NCI-H2171 treated with DMSO at 0.1 percent for 48 hours (cell line): ENCODE data around the gene ETV6.
"Not testable (repeated sequence)": the region's sequence is repeated elsewhere in the genome, so short reads cannot be mapped to it uniquely, and the experiment has no call there.

Experiments used
- DNase-seq: peaks from one replicate; lab custom pipeline; 2025; lab: John Stamatoyannopoulos, UW

ETV6 gene

GRCh38 chr12:11649413-11650285 lies at the start of gene ETV6:
Gene ETV6 (plus strand): TSS chr12:11649674. CDS start chr12:11650128, 454 bp downstream.
- DNase-seq, result peak; percentile 52

GRCh38 chr12:11600199-11600598 lies 49.3 kb upstream of the ETV6 start:
- no peak for DNase-seq

- DNase-seq, result no peak
Observed at GRCh38 chr12:11601647-11602046, 47.8 kb upstream of the ETV6 start.

GRCh38 chr12:11607313-11608081 lies 42.0 kb upstream of the ETV6 start:
- no peak for DNase-seq

GRCh38 chr12:11609045-11609444 lies 40.4 kb upstream of the ETV6 start:
- no peak for DNase-seq

- DNase-seq, result no peak
Observed at GRCh38 chr12:11615481-11615880, 34.0 kb upstream of the ETV6 start.

GRCh38 chr12:11618046-11618445 lies 31.4 kb upstream of the ETV6 start:
- no peak for DNase-seq

- DNase-seq, result no peak
Observed at GRCh38 chr12:11621797-11622423, 27.6 kb upstream of the ETV6 start.

- no peak for DNase-seq
Observed at GRCh38 chr12:11622876-11623281, 26.6 kb upstream of the ETV6 start.

GRCh38 chr12:11623382-11623781 lies 26.1 kb upstream of the ETV6 start:
- no peak for DNase-seq

- no peak for DNase-seq
Observed at GRCh38 chr12:11624116-11624515, 25.4 kb upstream of the ETV6 start.

GRCh38 chr12:11627709-11628108 lies 21.8 kb upstream of the ETV6 start:
- DNase-seq, result not testable (repeated sequence)

- DNase-seq, result no peak
Observed at GRCh38 chr12:11628353-11628752, 21.1 kb upstream of the ETV6 start.

- peak; percentile 57 for DNase-seq
Observed at GRCh38 chr12:11630046-11630706, 19.3 kb upstream of the ETV6 start.

- DNase-seq, result no peak
Observed at GRCh38 chr12:11631288-11631687, 18.2 kb upstream of the ETV6 start.

GRCh38 chr12:11631881-11632280 lies 17.6 kb upstream of the ETV6 start:
- DNase-seq, result not testable (repeated sequence)

- DNase-seq, result no peak
Observed at GRCh38 chr12:11633968-11634367, 15.5 kb upstream of the ETV6 start.

GRCh38 chr12:11635341-11635740 lies 14.1 kb upstream of the ETV6 start:
- no peak for DNase-seq

GRCh38 chr12:11638315-11638916 lies 11.1 kb upstream of the ETV6 start:
- DNase-seq, result no peak

GRCh38 chr12:11639454-11639853 lies 10.0 kb upstream of the ETV6 start:
- no peak for DNase-seq

GRCh38 chr12:11641522-11641921 lies 8.0 kb upstream of the ETV6 start:
- DNase-seq, result no peak

GRCh38 chr12:11642785-11643184 lies 6.7 kb upstream of the ETV6 start:
- no peak for DNase-seq
